HG02938 (cell line): ENCODE results near the gene C3orf20.

Experiments
- ATAC-seq: cut with Tn5 transposase; IDR thresholded peaks from one replicate; pipeline ENCODE4 v1.9.1; 2021; ENCODE audit warnings: mild to moderate bottlenecking, moderate library complexity; ENCODE audit not compliant: unreplicated experiment

C3orf20 gene

GRCh38 chr3:14810070-14810791, 135.3 kb downstream of the C3orf20 start:
- no peak for ATAC-seq

GRCh38 chr3:14810801-14811661, 136.1 kb downstream of the C3orf20 start:
- no peak for ATAC-seq

- no peak for ATAC-seq
Observed at GRCh38 chr3:14811684-14812083, 136.7 kb downstream of the C3orf20 start.

GRCh38 chr3:14812196-14812790, 137.4 kb downstream of the C3orf20 start:
- ATAC-seq: no peak

- ATAC-seq: no peak
Observed at GRCh38 chr3:14814411-14814871, 139.5 kb downstream of the C3orf20 start.

GRCh38 chr3:14816359-14816758, 141.4 kb downstream of the C3orf20 start:
- no peak for ATAC-seq

GRCh38 chr3:14818804-14819500, 144.0 kb downstream of the C3orf20 start, which contains the start of gene FGD5:
TSS of gene FGD5 (plus strand) at chr3:14818962. CDS start at chr3:14819072, 110 bp downstream.
- no peak for ATAC-seq

- no peak for ATAC-seq
Observed at GRCh38 chr3:14819671-14820070, 144.7 kb downstream of the C3orf20 start.

- no peak for ATAC-seq
Observed at GRCh38 chr3:14820156-14820555, 145.2 kb downstream of the C3orf20 start.

- ATAC-seq: no peak
Observed at GRCh38 chr3:14821151-14821550, 146.2 kb downstream of the C3orf20 start.

GRCh38 chr3:14822134-14822533, 147.2 kb downstream of the C3orf20 start:
- ATAC-seq: no peak
